HG03280 (cell line): Measurements from ENCODE around the gene RIC8B.

Experiments used
- ATAC-seq: cut with Tn5 transposase; IDR thresholded peaks from one replicate; pipeline ENCODE4 v1.9.1; 2021; ENCODE audit warnings: mild to moderate bottlenecking, moderate library complexity; ENCODE audit not compliant: unreplicated experiment

Gene RIC8B

GRCh38 chr12:106801167-106801708, 26.8 kb downstream of the RIC8B start:
- no peak for ATAC-seq

DNA sequence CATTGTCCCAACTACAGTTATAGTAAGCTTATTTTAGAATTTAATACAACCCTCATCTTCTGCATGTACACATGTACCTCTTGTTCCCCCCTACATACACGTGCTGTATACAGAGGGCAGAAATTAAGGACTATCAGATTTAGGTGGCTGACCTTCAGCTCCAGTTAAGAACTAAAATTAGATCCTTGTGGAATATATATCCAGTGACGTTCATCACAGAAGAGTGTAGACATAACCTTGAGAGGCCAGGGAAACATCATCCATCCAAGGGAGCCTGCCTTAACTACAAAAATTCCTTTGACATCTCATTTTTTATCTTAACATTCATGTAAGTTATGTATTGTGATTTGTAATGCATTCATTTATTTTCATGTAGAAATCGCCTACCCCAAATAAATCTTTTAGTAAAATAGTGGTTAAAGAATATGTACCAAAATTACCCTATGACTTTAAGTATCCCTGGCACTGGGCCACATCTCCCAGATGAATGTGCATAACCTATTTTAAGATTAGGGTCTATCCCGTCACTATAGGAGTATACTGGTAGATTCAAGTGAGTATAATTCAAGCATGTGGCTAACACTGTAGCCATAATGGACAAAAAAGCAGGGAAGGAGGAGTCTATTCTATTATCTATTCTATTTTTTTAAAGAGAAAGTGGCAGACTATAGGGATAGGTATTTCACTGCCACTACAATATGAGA, 27.5 kb downstream of the RIC8B start:
- no peak for ATAC-seq

- ATAC-seq = no peak
These were observed 30.2 kb downstream of the RIC8B start for GRCh38 chr12:106804668-106805067.

DNA sequence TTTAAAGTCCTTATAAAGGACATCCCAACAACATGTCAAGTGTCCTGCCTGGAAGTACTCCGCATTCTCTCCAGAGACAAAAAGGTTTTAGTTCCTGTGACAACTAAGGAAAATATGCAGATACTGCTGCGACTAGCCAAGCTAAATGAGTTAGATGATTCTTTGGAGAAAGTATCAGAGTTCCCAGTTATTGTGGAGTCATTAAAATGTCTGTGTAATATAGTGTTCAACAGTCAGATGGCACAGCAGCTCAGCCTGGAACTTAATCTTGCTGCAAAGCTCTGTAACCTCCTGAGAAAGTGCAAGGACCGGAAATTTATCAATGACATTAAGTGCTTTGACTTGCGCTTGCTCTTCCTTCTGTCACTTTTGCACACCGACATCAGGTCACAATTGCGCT, 40.2 kb downstream of the RIC8B start:
- ATAC-seq = no peak

GRCh38 chr12:106815741-106816140, 41.3 kb downstream of the RIC8B start:
- no peak for ATAC-seq

- no peak for ATAC-seq
These were observed 41.7 kb downstream of the RIC8B start for GRCh38 chr12:106816231-106816630.

- ATAC-seq = no peak
These were observed 45.5 kb downstream of the RIC8B start for GRCh38 chr12:106819991-106820390.

- ATAC-seq = no peak
These were observed 57.2 kb downstream of the RIC8B start for GRCh38 chr12:106831699-106832098.

- no peak for ATAC-seq
These were observed 63.3 kb downstream of the RIC8B start for GRCh38 chr12:106837782-106838181.

- no peak for ATAC-seq
These were observed 64.9 kb downstream of the RIC8B start for GRCh38 chr12:106839333-106839732.

GRCh38 chr12:106840243-106840642, 65.8 kb downstream of the RIC8B start:
- no peak for ATAC-seq

GRCh38 chr12:106841510-106842302, 67.2 kb downstream of the RIC8B start:
- ATAC-seq = no peak

DNA sequence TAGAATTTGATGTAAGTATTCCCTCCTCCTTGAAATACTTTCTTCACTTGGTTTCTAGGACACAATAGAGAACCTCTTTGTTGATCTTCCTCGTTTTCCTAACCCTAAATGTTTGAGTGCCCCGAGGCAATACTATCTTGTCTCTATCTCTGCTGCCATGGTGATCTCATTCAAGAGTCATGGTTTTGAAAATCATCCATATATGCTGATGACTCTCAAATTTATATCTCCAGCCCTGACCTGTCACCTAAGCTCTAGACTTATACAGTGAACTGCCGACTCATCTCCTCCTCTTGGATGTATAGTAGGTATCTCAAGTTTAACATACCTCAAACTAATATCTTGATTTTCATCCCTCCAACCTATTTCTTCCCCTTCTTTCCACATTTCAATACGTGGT, 71.4 kb downstream of the RIC8B start:
- no peak for ATAC-seq

- no peak for ATAC-seq
These were observed 73.4 kb downstream of the RIC8B start for GRCh38 chr12:106847861-106848260.

GRCh38 chr12:106851306-106851705, 76.8 kb downstream of the RIC8B start:
- ATAC-seq = no peak

- ATAC-seq = no peak
These were observed 80.2 kb downstream of the RIC8B start for GRCh38 chr12:106854723-106855122.

GRCh38 chr12:106855221-106855758, 80.8 kb downstream of the RIC8B start:
- no peak for ATAC-seq

GRCh38 chr12:106861984-106862916, 87.8 kb downstream of the RIC8B start:
- no peak for ATAC-seq

DNA sequence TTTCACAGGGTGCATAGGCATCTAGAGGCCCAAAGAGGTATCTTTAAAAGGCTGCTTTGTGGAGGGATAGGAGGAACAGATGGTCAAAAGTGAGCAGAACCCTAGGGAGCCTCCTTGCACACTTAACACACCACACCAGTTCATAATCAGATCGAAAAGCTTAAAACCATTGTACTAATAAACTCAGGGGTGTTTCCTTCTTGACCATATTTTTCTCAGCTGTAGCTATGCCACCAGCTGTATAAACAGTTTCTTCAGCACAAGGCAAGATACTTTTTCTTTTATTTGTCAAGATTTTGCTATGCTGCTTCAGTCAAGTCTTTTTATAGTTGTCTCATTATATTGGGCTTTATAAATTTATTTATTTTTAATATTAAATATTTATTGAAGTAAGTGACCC, 88.7 kb downstream of the RIC8B start:
- ATAC-seq = no peak

- ATAC-seq = no peak
These were observed 91.2 kb downstream of the RIC8B start for GRCh38 chr12:106865683-106866082.
